HG02642 (cell line): ENCODE results near the gene ADCY1.
"Not testable (repeated sequence)": the region's sequence is repeated elsewhere in the genome, so short reads cannot be mapped to it uniquely, and the experiment has no call there.

Source experiments
- ATAC-seq: cut with Tn5 transposase; IDR thresholded peaks from one replicate; pipeline ENCODE4 v1.9.1; 2021; ENCODE audit warnings: mild to moderate bottlenecking; ENCODE audit not compliant: unreplicated experiment, poor library complexity

The ADCY1 gene

GRCh38 chr7:45573661-45574415 is at the start of gene ADCY1:
TSS of gene ADCY1 (plus strand) at chr7:45574368. CDS start at chr7:45574544, 176 bp downstream.
- ATAC-seq, result peak; percentile 33

GRCh38 chr7:45524445-45524844 is 49.7 kb upstream of the ADCY1 start:
- ATAC-seq, result no peak

- ATAC-seq, result no peak
These were observed 49.1 kb upstream of the ADCY1 start for GRCh38 chr7:45525057-45525456.

- no peak for ATAC-seq
These were observed 30.7 kb upstream of the ADCY1 start for GRCh38 chr7:45543473-45543872.

GRCh38 chr7:45545105-45545710 is 29.0 kb upstream of the ADCY1 start:
- not testable (repeated sequence) for ATAC-seq

- not testable (repeated sequence) for ATAC-seq
These were observed 25.3 kb upstream of the ADCY1 start for GRCh38 chr7:45548917-45549316.

GRCh38 chr7:45563401-45563800 is 10.8 kb upstream of the ADCY1 start:
- ATAC-seq, result no peak

- no peak for ATAC-seq
These were observed 10.2 kb upstream of the ADCY1 start for GRCh38 chr7:45563941-45564461.

GRCh38 chr7:45564485-45564884 is 9.7 kb upstream of the ADCY1 start:
- no peak for ATAC-seq

- ATAC-seq, result no peak
These were observed 9.2 kb upstream of the ADCY1 start for GRCh38 chr7:45564886-45565455.

GRCh38 chr7:45566386-45566785 is 7.8 kb upstream of the ADCY1 start:
- ATAC-seq, result no peak

GRCh38 chr7:45566961-45567360 is 7.2 kb upstream of the ADCY1 start:
- ATAC-seq, result no peak

- ATAC-seq, result no peak
These were observed 6.5 kb upstream of the ADCY1 start for GRCh38 chr7:45567713-45568112.

- no peak for ATAC-seq
These were observed 5.5 kb upstream of the ADCY1 start for GRCh38 chr7:45568536-45569289.

- no peak for ATAC-seq
These were observed 4.9 kb upstream of the ADCY1 start for GRCh38 chr7:45569290-45569685.

- ATAC-seq, result no peak
These were observed 3.4 kb upstream of the ADCY1 start for GRCh38 chr7:45570797-45571196.

- no peak for ATAC-seq
These were observed 964 bp upstream of the ADCY1 start for GRCh38 chr7:45573204-45573603.

- ATAC-seq, result no peak
These were observed 174 bp downstream of the ADCY1 start for GRCh38 chr7:45574416-45574668.

GRCh38 chr7:45574669-45575500 is 717 bp downstream of the ADCY1 start:
- ATAC-seq, result peak; percentile 38
